GM21737 (cell line): ENCODE measurements around the gene ACVR1C.

Experiments
- ATAC-seq: cut with Tn5 transposase; IDR thresholded peaks from one replicate; pipeline ENCODE4 v1.9.1; 2021; ENCODE audit warnings: mild to moderate bottlenecking, moderate library complexity; ENCODE audit not compliant: unreplicated experiment

Gene ACVR1C

DNA sequence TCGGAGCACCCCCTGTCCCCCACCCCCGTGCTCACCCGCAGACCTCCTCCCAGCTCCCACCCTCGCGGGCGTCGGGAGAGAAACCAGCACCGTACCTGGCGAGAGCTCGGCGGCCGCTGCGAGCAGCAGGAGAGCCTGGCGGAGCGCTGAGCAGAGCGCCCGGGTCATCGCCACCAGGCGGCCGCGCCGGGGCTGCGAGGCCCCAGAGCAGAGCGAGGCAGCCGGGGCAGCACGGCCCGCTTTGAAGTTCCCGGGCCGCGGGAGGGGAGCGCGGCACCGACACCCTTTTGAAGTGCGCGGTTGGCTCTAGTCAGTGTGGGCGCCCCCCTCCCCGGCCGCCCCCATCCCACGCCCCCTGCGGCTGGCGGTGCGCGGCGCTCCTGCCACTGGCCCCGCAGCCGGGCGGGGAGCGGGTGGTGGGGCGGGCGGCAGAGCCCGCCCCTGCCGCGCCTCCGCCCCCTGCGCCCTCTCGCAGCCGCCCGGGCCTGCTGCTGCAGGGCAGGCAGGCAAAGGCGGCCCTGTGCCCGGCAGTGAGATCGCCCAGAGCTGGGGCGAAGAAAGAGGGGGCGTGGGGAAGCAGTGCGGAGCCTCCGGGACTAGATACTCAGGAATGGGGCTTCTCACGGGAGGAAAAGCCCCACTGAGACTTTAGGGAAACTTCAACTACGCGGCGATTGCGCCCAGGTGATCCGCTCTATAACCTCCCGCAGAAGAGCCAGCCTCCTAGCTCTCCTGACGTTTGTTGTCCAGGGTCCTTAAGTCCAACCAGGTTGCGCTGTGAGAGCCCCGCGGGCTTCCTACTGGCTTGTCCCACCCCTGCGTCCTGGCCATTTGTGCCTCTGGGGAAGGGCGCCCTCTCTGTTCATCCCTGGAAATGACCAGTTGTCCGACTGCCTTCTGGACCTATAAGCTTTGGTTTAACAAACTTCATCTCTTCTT, at the start of gene ACVR1C:
TSS of gene ACVR1C (minus strand) at position 388 of the 939 bp plus-strand sequence. CDS start at position 168, 220 bp downstream.
- ATAC-seq: peak; percentile 82

DNA sequence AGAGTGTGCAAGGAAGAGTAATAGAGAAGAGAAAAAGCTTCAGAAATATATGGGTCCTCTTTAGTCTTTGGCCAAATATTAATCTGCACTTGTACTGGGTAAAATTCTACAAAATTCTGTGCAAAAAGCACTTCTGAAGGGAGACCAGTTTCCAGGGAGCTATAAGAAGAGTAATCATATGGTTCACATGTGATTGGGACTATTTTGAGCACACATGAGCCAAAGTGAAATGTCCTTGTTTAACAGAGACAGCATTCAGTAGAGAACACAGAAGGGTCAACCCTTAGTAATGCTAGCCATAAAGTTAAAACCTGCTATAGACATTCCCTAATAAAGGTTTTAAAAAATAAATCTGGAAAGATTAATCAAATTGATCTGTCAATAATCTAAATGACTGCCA, 49.3 kb upstream of the ACVR1C start:
- ATAC-seq: no peak

DNA sequence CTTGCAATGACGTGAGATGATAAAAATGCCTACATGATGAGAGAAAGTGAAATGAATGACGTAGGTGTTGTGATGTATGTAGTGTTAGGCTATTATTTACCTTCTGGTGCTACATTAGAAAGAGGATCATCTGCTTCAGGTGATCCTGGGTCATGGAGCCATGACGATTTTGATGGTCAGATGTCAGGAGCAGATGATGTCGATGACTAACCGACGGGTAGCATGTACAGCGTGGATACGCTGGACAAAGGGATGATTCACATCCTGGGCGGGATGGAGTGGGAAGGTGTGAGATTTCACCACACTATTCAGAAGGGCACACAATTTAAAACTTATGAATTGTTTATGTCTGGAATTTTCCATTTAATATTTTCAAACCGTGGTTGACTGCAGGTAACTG, 43.5 kb upstream of the ACVR1C start:
- ATAC-seq: no peak

DNA sequence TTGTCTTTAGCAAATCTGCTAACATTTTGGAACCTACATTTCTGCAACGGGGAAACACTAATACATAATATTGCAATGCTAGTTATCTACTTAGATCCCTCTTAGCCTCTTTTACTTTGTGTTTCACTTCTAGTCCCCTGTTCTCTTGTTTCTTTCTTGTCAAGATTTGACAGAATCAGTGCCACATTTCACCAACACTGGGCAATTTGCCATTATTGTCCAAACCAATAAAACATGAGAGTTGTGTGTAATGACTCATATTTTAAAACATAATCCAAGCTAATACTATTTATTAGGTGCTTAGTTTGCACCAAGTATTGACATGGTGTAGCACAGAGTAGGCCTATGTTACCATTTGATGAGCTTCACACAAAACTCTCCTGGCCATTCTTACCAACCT, 33.7 kb upstream of the ACVR1C start:
- no peak for ATAC-seq

DNA sequence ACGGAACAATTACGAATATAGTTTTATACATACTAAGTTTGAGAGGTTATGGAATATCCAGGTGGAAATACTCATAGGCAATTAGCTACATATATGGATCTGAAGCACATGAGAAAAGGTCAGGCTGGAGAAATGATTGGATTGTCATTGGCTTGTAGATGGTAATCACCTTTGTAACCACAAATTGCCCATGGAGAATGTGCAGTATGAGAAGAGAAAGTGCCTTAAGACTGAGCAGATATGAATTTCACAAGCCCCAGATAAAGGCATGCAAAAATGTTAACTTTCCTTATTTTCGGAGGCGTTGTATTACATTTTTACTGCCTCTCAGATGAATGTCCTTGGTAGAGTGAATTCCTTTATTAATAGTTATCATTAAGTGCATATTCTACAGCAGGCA, 33.1 kb upstream of the ACVR1C start:
- ATAC-seq: no peak

DNA sequence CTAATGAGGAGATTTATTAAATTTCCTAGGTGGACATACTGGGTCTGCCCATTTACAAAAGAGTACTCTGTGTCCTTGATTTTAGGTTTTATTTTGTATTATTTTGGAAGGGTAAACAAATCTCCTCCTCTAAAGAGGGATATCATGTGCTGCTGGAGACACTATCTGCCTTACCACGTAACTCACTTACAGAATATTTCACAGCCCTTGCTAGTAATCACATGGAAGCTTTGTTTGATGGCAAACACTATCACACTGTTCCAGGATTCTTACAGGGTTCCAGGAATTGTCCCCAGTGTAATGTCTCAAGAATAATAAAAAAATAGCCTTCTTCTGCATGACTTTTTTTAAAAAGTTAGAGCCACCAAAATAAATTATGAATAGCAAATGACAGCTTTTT, 29.2 kb upstream of the ACVR1C start:
- no peak for ATAC-seq

DNA sequence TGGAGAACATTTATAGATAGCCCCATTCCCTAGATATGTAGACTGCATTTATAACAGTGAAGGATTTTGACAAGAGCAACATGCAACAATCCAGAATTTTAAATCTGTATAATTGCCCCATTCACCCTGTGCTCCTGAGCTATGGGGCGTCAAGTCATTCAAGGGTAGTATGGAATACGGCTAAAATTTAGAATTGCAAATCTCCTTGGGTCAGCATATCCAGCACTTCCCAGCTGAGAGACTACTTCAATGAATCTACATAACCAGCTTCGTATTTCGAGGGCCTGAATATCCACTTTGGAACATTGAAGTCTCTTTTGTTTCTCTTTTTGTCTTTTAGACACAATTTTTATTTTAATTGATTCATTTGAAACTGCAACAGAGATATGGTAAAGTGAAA, 28.4 kb upstream of the ACVR1C start:
- ATAC-seq: no peak

DNA sequence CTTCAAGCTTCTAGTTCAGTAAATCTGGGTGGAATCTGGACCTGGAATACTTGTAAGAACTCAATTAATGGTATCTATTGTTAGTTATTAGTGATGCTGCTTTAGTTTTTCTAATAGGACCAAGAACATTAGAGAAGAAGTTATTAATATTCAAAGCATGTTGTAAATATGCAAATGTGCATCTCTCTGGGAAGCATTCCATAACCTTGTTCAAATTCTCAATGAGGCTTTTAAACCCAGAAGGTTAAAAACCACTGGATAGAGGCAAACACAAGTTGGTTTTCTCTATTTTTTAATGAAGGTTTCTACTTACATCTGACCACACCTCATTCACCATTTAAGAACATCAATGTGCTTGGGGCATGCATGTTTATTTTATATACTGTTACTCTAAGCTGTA, 16.1 kb upstream of the ACVR1C start:
- ATAC-seq: no peak

DNA sequence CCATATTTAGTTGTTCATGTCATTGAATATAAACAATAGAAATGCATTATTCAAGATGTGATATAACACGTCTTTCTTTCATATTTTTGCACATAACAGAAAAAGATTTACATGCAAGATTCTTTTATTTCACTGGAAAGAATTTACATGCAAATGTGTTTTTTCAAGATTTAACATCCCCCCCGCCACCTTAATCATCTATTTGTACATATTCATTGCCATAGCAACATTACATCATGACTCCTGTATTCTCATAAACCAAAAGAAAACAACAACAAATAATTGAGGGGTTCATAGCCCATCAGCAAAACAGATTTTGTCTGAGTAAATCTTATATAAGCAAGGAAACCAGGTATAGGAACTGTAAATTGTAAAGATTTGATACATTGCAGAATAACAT, 3.2 kb upstream of the ACVR1C start:
- no peak for ATAC-seq

DNA sequence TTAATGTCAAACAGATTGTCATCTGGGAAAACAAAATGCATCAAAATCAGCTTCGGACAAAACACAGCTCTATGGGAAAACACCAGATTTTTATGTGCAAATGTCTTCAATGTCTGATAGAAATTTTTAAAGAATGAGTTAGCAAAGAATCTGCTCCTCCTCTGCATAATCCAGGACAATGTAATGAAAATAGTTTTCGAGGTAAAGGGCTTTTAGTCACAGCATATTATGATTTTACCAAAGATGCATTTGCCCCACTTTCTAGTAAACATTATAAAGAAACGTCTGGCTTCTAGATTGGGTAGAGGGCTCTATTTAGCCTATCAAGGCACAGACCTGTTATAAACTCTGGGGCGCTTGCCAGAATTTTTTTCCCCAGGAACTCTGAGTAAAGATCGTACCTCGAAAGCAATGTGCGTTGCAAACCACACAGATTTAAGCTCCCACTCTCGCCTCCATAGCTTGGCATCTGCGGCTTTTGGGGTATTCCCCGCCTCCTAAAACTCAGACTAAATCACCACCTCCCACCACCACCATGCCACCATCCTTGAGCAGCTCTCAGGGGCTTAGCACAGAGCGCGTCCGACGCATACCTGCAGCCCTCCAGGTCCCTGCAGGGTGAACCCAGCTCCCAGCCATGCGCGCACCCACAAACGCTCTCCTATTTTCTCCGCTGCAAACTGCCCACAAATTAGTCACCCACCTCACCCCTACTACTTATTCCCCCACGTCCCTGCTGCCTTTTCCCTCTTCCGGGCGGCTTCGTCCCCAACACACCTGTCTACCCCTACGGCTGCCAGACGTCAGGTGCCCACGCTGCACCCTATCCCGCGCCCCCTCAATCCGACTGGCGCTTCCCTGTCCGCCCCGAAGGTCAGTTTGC, 829 bp downstream of the ACVR1C start:
- no peak for ATAC-seq

DNA sequence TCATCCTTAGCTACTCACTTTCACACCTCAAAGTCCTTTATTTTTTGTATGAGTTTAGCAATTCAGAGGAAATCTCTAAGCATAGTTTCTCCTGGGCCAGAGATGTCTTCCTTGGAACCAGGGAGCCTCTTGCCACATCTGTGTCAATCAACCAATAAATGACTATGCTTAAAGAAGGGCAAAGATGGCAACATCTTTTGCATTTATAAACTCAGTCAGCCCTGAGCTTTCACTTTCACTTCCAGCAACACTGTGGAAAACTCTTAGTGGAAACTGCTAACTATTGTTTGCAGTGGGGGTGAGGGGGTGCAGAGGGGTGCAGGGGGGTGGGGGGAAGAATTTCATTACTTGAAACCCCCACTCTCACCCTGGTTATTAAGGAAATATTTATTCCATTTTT, 3.4 kb downstream of the ACVR1C start:
- ATAC-seq: no peak

DNA sequence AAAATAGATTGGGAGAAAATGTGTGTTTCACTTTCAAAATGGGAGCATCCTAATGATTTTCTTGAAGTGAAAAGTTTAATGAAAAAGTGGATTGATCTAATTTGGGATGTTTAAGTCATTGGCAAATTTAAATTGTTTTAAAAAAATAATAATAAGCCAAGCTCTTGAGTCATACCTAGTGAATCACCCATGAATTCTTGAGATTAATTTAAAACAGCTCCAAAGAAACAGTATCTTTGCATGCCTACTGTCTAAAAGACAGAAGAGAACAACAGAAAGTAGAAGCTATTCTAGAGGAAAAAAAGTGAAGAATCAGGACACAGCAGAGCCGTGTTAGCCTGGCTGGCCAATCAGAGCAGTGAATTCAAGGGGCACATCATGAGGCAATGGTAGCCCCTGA, 7.7 kb downstream of the ACVR1C start:
- ATAC-seq: no peak

DNA sequence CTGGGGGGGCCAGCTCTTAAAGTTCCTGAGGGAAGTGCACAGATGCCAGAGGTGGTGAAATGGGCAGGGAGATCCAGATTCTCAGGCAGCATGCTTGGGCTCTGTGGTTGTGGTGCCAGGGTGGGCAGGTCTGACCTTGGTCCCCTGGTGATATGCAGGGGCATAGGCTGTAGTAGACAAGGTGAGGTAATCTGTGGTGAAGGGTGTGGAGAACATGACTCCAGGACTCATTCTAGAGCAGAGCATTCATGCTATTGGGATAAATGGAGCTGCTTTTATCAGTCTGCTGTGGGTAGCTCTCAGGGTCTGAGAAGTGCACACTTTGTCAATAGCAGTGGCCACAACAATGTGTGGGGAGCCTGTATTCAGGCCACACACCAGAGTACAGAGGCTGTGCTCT, 16.9 kb downstream of the ACVR1C start:
- ATAC-seq: no peak

DNA sequence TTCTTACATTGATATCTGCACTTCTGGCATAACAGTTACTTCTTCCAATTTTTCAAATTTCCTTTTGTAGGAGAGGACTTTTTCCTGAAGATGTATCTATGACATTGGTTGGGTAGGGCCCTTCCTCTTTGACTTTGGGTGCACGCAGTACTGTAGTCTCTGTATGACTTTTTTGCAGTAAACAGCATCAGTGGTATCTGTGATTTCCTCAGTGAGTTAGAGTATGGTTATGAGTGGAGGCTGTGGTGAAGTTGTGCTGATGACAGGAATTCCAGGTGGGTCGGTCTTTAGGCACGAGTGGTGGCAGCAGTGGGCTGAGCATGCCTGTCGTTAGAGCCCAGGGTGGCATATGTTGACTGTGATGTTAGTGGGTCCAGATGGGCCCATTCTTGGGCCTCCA, 17.6 kb downstream of the ACVR1C start:
- ATAC-seq: no peak

DNA sequence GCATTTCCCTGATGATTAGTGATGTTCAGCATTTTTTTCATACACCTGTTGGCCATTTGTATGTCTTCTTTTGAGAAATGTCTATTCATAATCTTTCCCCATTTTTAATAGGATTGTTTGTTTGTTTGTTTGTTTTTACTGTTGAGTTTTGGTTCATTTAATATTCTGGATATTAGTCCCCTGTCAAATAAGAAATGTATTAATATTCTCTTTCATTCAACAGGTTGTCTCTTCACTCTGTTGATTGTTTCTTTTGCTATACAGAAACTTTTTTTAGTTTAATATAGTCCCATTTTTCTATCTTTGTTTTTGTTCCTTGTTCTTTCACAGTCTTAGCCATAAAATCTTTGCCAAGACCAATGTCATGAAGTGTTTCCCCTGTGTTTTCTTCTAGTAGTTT, 22.1 kb downstream of the ACVR1C start:
- no peak for ATAC-seq

DNA sequence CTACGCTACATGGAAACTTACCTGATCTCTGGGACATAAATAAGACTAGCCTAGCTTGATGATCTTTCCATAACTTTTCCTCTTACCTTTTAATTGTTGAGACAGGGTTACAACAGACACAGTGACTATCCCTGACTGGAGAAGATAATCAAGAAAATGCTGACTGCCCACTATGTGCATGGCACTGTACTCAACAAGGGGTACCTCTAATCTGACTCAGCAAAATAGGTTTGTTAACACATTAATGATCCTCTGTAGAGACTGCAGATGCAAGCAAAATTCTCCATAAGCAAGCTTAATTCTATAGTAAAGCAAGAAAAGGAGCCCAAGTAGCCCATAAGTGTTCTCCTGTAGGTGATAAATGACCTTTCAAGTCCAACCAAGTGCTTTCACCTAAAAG, 25.5 kb downstream of the ACVR1C start:
- no peak for ATAC-seq

DNA sequence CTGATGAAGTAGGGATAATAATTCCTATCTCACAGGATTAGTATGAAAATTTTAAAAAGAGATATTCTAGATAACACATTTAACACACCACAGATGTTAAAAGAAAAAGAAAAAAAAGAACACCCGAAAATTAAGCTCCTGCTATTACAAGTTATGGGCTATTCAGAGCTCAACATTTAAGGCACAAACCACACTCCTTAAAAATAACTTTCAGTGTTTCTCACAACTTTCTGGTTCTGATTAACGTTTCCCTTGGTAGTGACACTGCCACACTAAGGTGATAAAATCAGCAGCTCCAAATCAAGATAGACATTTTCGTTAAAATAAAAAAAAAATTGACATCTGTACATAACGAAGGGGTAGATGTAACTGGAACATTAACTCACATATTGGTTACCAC, 26.9 kb downstream of the ACVR1C start:
- no peak for ATAC-seq

DNA sequence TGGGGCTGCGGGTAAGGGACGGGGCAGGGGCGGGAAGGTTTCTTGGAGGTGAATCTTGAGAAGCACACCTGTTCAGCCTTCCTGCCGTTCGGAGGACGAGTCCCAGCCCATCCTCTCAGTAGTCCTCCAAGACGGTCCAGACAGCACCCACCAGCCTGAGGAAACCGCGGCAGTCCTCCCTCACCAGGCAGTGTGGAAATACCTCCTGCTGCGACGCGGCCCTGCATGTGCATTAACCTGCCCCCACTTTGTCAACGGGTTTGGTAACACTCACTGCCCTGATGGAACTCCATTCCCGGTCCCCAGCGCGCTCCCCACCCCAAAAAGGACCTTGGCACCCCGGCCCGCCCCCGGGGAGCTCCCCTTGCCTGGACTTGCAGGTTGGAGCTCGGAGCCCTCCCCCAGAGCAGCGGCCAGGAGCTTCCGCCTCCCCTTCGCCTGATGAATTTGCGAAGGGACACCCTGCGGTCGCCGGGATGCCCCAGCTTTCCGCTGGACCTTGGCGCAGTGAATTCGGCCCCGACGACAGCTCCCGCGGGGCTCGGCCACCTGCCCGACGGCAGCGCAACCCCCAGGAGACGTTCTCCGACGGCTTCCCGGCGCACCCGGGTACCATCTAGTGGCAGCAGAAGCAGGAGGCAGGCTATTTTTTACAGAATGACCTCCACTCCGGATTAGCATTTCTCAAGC, 31.5 kb downstream of the ACVR1C start:
- no peak for ATAC-seq

DNA sequence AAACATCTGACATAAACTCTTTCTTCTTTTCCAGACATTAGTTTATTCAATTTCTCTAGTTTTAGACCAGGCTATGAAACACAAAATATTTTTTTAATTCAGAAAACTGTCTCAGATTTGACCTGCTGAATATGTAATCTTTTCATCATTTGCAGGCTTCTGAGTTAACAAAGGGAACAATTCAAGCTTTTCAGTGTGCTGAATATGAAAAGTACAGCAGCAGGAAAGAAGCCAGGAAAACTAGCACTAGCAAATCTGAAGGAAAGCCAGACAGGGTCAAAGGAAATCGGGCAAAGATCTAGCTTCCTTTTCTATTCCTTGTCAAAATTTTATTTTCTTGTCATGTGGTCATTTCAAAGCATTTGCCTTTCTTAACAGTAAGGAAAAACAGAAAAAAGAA, 35.3 kb downstream of the ACVR1C start:
- ATAC-seq: no peak

DNA sequence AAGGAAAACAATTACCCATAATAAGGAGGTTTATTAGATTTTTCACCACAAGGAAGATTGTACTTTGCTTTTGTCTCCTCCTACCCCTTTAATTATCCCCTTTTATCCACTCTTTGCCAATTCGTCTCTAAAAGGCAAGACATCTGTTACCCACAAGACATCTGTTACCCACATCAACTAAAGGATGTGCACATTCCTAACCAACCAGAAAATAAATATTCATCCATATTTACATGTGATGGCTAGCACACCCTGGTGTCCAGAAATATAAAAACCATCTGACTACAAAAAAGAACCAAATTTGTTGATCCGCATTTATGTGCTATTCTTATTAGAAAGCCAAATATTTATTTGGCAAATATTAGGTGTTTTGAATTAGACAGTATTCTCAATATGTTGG, 35.7 kb downstream of the ACVR1C start:
- ATAC-seq: no peak

DNA sequence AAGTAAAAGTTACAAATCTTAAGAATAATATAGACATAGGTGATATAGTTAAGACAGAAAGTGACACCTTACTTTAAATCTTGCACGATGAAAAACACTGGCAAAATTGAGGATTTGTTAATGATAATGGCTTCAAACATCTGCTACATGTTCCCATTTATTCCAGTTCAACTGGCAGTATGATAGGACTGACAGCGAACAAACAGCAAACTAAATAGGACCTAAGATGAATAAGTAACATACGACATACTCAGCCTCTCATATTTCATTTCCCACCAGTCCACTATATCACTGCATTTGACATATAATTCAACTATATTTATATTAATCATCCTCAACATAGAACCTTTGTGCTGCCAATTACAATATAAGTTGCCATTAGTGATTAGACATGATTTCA, 36.3 kb downstream of the ACVR1C start:
- ATAC-seq: no peak
